Measurements from ENCODE around the gene LRGUK. TPM values are rescaled to one million over a fixed set of nuclear protein-coding genes. Genes with fewer than 3 reads are reported as not detected.

Gene LRGUK
- total and polyA plus RNA-seq, 2 of the 4 experiments (the other 2 are of a cell fraction), result 0.07 TPM; not detected in 1

GRCh38 chr7:134302120-134302519 lies 175.0 kb downstream of the LRGUK start:
- no peak overlapping the region for H3K14ac ChIP-seq (replicated peaks; ENCODE audit: low read depth, low read length)
- H3K36me3 ChIP-seq (ENCODE audit: control insufficient read depth, insufficient read depth, low read length), result peaks cover 9% of the 10 kb centered on the region
- no peak overlapping the region for H2BK20ac ChIP-seq (ENCODE audit: low read depth, low read length)
- dilution Hi-C loops (cut with HindIII; ENCODE audit: low sequenced_read_pairs, unreplicated experiment), result no loop called here
- no peak overlapping the region for H3K9ac ChIP-seq (ENCODE audit: low read depth, low read length)
- TF ChIP-seq RAD21 (IDR thresholded peaks at IDR 0.05; ENCODE audit: low read length), result no peak
- no peak for TF ChIP-seq ELK1 (IDR thresholded peaks at IDR 0.05; ENCODE audit: borderline replicate concordance, low read depth, low read length)
- TF ChIP-seq USF2 (IDR thresholded peaks at IDR 0.05; ENCODE audit: low read depth, low read length), result no peak
- TF ChIP-seq CEBPB (IDR thresholded peaks at IDR 0.05; ENCODE audit: low read depth, low read length), result no peak
- TF ChIP-seq SMC3 (IDR thresholded peaks at IDR 0.05; ENCODE audit: low read depth, low read length), result no peak
- peak; percentile 30 for DNase-seq
- H2BK5ac ChIP-seq (ENCODE audit: low read depth, low read length, poor library complexity, severe bottlenecking), result no peak overlapping the region
- no peak overlapping the region for H3K56ac ChIP-seq (ENCODE audit: extremely low read depth, insufficient read depth, low read length)
- no TSS peak for BruUV-seq (replicated peaks)
- H3K4ac ChIP-seq (ENCODE audit: low read depth, low read length), result no peak overlapping the region
- no peaks in the 10 kb centered on the region for H3K9me3 ChIP-seq (ENCODE audit: control insufficient read depth, insufficient read depth, low read length)
- in situ Hi-C loops (cut with MboI; ENCODE audit: low sequenced_read_pairs), result no loop called here
- H2AK9ac ChIP-seq (replicated peaks; ENCODE audit: low read depth, low read length, poor library complexity), result no peak overlapping the region
- H3K79me1 ChIP-seq (ENCODE audit: low read depth in 1 of 2, low read length in 2 of 2), result no peaks in the 10 kb centered on the region
- H3K18ac ChIP-seq (ENCODE audit: low read depth, low read length), result no peak overlapping the region
- no peak overlapping the region for H2BK15ac ChIP-seq (ENCODE audit: low read depth, low read length)
- no peak overlapping the region for H3K27ac ChIP-seq (ENCODE audit: insufficient read depth, low read length)
- no peak overlapping the region for H4K8ac ChIP-seq (ENCODE audit: low read depth in 2 of 2, low read length in 2 of 2)
- no CpG with 5 or more reads among the region's 2 CpGs for WGBS, 2 experiments (ENCODE audit: extremely low coverage in 2 of 2, insufficient read length in 1 of 2)
- ChIA-PET POLR2A (ENCODE audit: unreplicated experiment) (no interaction called here), CTCF (interaction anchor here (0.6 kb wide), 1 partner anchor 15 kb away, joined by 3 read pairs; no protein-coding TSS in a partner anchor)
- peak; percentile 37; the same call in 1 of the 2 replicates for ATAC-seq (ENCODE audit: low read depth)
- no peak overlapping the region for H2BK120ac ChIP-seq (ENCODE audit: low read depth, low read length)
- no peaks in the 10 kb centered on the region for H4K20me1 ChIP-seq (ENCODE audit: insufficient read depth, low read length)
- H3K23ac ChIP-seq (ENCODE audit: low read depth, low read length), result no peak overlapping the region
- no peak overlapping the region for H4K91ac ChIP-seq (ENCODE audit: insufficient read depth, low read depth, low read length)
- intact Hi-C loops (cut with micrococcal nuclease), result no loop called here
- no peak overlapping the region for H3K4me3 ChIP-seq (ENCODE audit: insufficient read depth, low read depth, low read length)
- H3K27me3 ChIP-seq (ENCODE audit: control insufficient read depth, insufficient read depth, low read length), result no peaks in the 10 kb centered on the region
- peaks cover 2% of the 10 kb centered on the region; the same call in 1 of the 2 replicates for H3K9me1 ChIP-seq (ENCODE audit: insufficient read depth, low read length)
- H2AFZ ChIP-seq (replicated peaks; ENCODE audit: low read length, poor library complexity), result no peak overlapping the region
- H3K4me1 ChIP-seq (ENCODE audit: control insufficient read depth, insufficient read depth, low read length), result peaks cover 4% of the 10 kb centered on the region; the same call in 1 of the 2 replicates
- H3K4me2 ChIP-seq (ENCODE audit: low read depth, low read length), result no peak overlapping the region
- H4K5ac ChIP-seq (ENCODE audit: low read depth, low read length), result no peak overlapping the region
- no peak overlapping the region for H2AK5ac ChIP-seq (ENCODE audit: low read depth, low read length)
